HepG2 (cell line): ENCODE results near the gene RAD18. TPM values are rescaled to one million over a fixed set of nuclear protein-coding genes. Genes with fewer than 3 reads are reported as not detected.

Experiments
- AHR ChIP-seq: IDR thresholded peaks from 2 replicates; pipeline ENCODE4 v1.6.1; 2018; ENCODE audit warnings: missing genetic modification reagents, missing compliant biosample characterization
- HNF4G ChIP-seq, 2 experiments: sonication (generic) in 1 of 2; formaldehyde crosslinking in 1 of 2; IDR thresholded peaks; 2 replicates each; pipeline versions ENCODE4 v1.4.0 to v1.6.1; 2011 to 2020; ENCODE audit warnings: borderline replicate concordance in 2 of 2, low read depth in 2 of 2, mild to moderate bottlenecking in 2 of 2, low read length in 1 of 2, missing genetic modification reagents in 1 of 2, moderate library complexity in 1 of 2
- KLF6 ChIP-seq: IDR thresholded peaks from 2 replicates; pipeline ENCODE4 v1.8.0; 2016; ENCODE audit warnings: missing biosample characterization, missing genetic modification reagents
- MEIS1 ChIP-seq: sonication (generic); formaldehyde crosslinking; IDR thresholded peaks from 2 replicates; pipeline ENCODE4 v1.9.0; 2021; ENCODE audit warnings: mild to moderate bottlenecking, missing genetic modification reagents, moderate library complexity, borderline replicate concordance
- NPAS2 ChIP-seq: sonication (generic); formaldehyde crosslinking; IDR thresholded peaks from 2 replicates; pipeline ENCODE4 v1.8.0; 2022; ENCODE audit warnings: mild to moderate bottlenecking, missing genetic modification reagents, borderline replicate concordance
- NR0B2 ChIP-seq: sonication (generic); formaldehyde crosslinking; IDR thresholded peaks from 2 replicates; pipeline ENCODE4 v1.4.0; 2020; ENCODE audit warnings: mild to moderate bottlenecking, missing genetic modification reagents
- PAXIP1 ChIP-seq: sonication (generic); formaldehyde crosslinking; conservative IDR thresholded peaks from 2 replicates; pipeline ENCODE4 v1.4.0; 2020; ENCODE audit warnings: mild to moderate bottlenecking, missing genetic modification reagents, moderate library complexity
- PRMT3 ChIP-seq: sonication (generic); formaldehyde crosslinking; IDR thresholded peaks from 2 replicates; pipeline ENCODE4 v1.8.1; 2022; ENCODE audit warnings: low read depth, mild to moderate bottlenecking, moderate library complexity, missing genetic modification reagents, borderline replicate concordance
- RFX1 ChIP-seq: fragments of 450-650 bp; IDR thresholded peaks from 2 replicates; pipeline ENCODE4 v1.6.1; 2017
- SMYD3 ChIP-seq: sonication (generic); formaldehyde crosslinking; IDR thresholded peaks from 2 replicates; pipeline ENCODE4 v1.8.1; 2023; ENCODE audit warnings: mild to moderate bottlenecking, missing genetic modification reagents
- TARDBP ChIP-seq: sonication (generic); formaldehyde crosslinking; IDR thresholded peaks from 2 replicates; pipeline ENCODE4 v1.8.0; 2022; ENCODE audit warnings: mild to moderate bottlenecking, missing genetic modification reagents
- ZBTB20 ChIP-seq: sonication (generic); formaldehyde crosslinking; IDR thresholded peaks from 2 replicates; pipeline ENCODE4 v1.8.1; 2023; ENCODE audit warnings: missing genetic modification reagents, low read depth, mild to moderate bottlenecking, borderline replicate concordance
- ZNF468 ChIP-seq: sonication (generic); formaldehyde crosslinking; IDR thresholded peaks from 2 replicates; pipeline ENCODE4 v1.8.0; 2022; ENCODE audit warnings: mild to moderate bottlenecking, moderate library complexity, missing genetic modification reagents
- ZNF563 ChIP-seq: sonication (generic); formaldehyde crosslinking; IDR thresholded peaks from 2 replicates; pipeline ENCODE4 v1.8.0; 2022; ENCODE audit warnings: mild to moderate bottlenecking, moderate library complexity, missing genetic modification reagents
- ZNF800 ChIP-seq: sonication (generic); formaldehyde crosslinking; IDR thresholded peaks from 2 replicates; pipeline ENCODE4 v1.4.0; 2020; ENCODE audit warnings: missing genetic modification reagents
- polyA plus RNA-seq, 8 experiments: library from polyadenylated mRNA; depleted of rRNA in 3 of 8; stranded (reverse) in 7 of 8; unstranded in 1 of 8; fragments of >200 nt; fragmentation: Illumina TruSeq in 4 of 8; extraction: Trizol in 4 of 8; gene quantifications; 2 replicates each; pipeline versions ENCODE4 v1.2.1 to v1.2.3, GENCODE V29; 2011 to 2016; ENCODE audit warnings: low read depth in 4 of 8, missing spikeins in 1 of 8, mixed read lengths in 1 of 8; ENCODE audit not compliant: insufficient read depth in 1 of 8
- total RNA-seq, 5 experiments: library from RNA; depleted of rRNA; stranded (reverse); fragments of >200 nt; fragmentation: Illumina TruSeq; extraction: Trizol; gene quantifications; 2 replicates each; pipeline ENCODE4 v1.2.3, GENCODE V29; 2016; ENCODE audit warnings: low read depth in 1 of 5
- TF ChIP-seq, protein P1 (sequence below): sonication (generic); formaldehyde crosslinking; IDR thresholded peaks from 2 replicates; pipeline ENCODE4 v1.8.0; 2022; ENCODE audit warnings: mild to moderate bottlenecking, missing genetic modification reagents, moderate library complexity
- TF ChIP-seq, protein P2 (sequence below): sonication (generic); formaldehyde crosslinking; conservative IDR thresholded peaks from 2 replicates; pipeline ENCODE4 v1.5.0; 2020; ENCODE audit warnings: missing genetic modification reagents
- TF ChIP-seq, protein P3 (sequence below): sonication (generic); formaldehyde crosslinking; IDR thresholded peaks from 2 replicates; pipeline ENCODE4 v1.5.1; 2020; ENCODE audit warnings: missing genetic modification reagents, mild to moderate bottlenecking, borderline replicate concordance

Gene RAD18
- total and polyA plus RNA-seq, 2 of the 13 experiments (the other 11 are each of a cell fraction or from before 2014, with no cell fraction given) = 5.9 to 20.7 TPM

GRCh38 chr3:8879347-8879944, 83.8 kb downstream of the RAD18 start (continued):
- TF ChIP-seq ZNF563 (CRISPR knock-in tag) (no peak), SMYD3 (CRISPR knock-in tag) (no peak), TARDBP (no peak), RFX1 (no peak), NR0B2 (CRISPR knock-in tag) (no peak), AHR (CRISPR knock-in tag) (no peak), ZNF800 (no peak), ZBTB20 (CRISPR knock-in tag) (no peak), KLF6 (CRISPR knock-in tag) (no peak), NPAS2 (CRISPR knock-in tag) (no peak), HNF4G (IDR thresholded peaks at IDR 0.05; ENCODE audit: borderline replicate concordance, low read depth, low read length) (peak; percentile 37; the same call in 1 of the 2 replicates), HNF4G (CRISPR knock-in tag; IDR thresholded peaks at IDR 0.05; ENCODE audit: borderline replicate concordance, low read depth) (no peak), MEIS1 (CRISPR knock-in tag) (no peak), ZNF468 (CRISPR knock-in tag) (no peak), PRMT3 (CRISPR knock-in tag) (no peak), PAXIP1 (CRISPR knock-in tag) (peak; percentile 71)
- TF ChIP-seq, protein P1, sequence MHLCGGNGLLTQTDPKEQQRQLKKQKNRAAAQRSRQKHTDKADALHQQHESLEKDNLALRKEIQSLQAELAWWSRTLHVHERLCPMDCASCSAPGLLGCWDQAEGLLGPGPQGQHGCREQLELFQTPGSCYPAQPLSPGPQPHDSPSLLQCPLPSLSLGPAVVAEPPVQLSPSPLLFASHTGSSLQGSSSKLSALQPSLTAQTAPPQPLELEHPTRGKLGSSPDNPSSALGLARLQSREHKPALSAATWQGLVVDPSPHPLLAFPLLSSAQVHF (CRISPR knock-in tag) = no peak
- TF ChIP-seq, protein P2, sequence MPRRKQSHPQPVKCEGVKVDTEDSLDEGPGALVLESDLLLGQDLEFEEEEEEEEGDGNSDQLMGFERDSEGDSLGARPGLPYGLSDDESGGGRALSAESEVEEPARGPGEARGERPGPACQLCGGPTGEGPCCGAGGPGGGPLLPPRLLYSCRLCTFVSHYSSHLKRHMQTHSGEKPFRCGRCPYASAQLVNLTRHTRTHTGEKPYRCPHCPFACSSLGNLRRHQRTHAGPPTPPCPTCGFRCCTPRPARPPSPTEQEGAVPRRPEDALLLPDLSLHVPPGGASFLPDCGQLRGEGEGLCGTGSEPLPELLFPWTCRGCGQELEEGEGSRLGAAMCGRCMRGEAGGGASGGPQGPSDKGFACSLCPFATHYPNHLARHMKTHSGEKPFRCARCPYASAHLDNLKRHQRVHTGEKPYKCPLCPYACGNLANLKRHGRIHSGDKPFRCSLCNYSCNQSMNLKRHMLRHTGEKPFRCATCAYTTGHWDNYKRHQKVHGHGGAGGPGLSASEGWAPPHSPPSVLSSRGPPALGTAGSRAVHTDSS (CRISPR knock-in tag) = no peak
- TF ChIP-seq, protein P3, sequence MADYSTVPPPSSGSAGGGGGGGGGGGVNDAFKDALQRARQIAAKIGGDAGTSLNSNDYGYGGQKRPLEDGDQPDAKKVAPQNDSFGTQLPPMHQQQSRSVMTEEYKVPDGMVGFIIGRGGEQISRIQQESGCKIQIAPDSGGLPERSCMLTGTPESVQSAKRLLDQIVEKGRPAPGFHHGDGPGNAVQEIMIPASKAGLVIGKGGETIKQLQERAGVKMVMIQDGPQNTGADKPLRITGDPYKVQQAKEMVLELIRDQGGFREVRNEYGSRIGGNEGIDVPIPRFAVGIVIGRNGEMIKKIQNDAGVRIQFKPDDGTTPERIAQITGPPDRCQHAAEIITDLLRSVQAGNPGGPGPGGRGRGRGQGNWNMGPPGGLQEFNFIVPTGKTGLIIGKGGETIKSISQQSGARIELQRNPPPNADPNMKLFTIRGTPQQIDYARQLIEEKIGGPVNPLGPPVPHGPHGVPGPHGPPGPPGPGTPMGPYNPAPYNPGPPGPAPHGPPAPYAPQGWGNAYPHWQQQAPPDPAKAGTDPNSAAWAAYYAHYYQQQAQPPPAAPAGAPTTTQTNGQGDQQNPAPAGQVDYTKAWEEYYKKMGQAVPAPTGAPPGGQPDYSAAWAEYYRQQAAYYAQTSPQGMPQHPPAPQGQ (CRISPR knock-in tag) = no peak
